ENCODE measurements around the gene USP9Y.

DNA sequence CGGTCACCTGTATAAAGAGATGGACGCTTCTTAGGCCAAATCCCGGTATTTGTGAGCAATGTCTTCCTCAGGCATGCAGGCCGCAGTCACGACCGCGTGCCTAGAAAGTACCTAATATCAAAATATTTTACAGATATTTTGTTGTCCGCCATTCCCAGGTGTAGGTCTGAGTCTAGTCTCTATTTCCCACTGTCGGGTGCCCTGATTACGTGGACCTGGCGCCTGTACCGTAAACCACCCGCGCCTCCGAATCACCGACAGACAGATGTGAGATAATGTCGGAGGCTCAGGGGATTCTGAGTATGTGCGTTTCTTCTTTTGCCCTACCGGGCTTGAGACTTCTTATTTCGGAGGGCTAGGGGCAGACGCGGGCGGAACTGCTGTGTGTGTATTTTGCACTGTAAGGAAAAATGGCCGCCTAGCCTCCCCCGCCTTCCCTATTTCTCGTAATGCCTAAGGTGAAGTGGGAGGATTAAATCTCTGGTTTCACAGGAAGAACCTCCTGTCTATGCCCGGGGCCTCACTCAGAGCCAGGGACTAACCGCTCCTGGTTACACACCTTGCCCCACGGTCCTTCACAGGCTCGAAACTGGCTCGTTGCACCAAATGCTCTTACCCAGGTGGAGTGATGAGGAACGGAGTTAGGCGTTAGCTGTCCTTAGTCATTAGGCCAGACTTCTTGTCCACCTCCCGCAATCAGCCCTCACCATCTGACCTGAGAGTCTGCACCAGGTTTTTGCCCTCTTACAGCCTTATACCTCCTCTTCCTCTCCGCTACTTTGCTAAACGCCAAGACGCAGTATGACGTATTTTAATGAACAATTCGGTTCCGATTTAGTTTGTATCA is 38.1 kb upstream of the USP9Y start:
- TF ChIP-seq, protein P1, sequence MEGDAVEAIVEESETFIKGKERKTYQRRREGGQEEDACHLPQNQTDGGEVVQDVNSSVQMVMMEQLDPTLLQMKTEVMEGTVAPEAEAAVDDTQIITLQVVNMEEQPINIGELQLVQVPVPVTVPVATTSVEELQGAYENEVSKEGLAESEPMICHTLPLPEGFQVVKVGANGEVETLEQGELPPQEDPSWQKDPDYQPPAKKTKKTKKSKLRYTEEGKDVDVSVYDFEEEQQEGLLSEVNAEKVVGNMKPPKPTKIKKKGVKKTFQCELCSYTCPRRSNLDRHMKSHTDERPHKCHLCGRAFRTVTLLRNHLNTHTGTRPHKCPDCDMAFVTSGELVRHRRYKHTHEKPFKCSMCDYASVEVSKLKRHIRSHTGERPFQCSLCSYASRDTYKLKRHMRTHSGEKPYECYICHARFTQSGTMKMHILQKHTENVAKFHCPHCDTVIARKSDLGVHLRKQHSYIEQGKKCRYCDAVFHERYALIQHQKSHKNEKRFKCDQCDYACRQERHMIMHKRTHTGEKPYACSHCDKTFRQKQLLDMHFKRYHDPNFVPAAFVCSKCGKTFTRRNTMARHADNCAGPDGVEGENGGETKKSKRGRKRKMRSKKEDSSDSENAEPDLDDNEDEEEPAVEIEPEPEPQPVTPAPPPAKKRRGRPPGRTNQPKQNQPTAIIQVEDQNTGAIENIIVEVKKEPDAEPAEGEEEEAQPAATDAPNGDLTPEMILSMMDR (IDR thresholded peaks at IDR 0.05) = no peak
- TF ChIP-seq POLR2A (IDR thresholded peaks at IDR 0.05) = no peak

All from Peyer's patch (tissue), 4 donors.